OCI-LY3 (cell line): ENCODE data around the gene DIP2C.

Source experiments
- CTCF ChIP-seq: fragments of 200-600, 300-600 bp; sonication (generic); IDR thresholded peaks from 2 replicates; pipeline ENCODE4 v1.5.1; 2014; ENCODE audit warnings: antibody characterized with exemption, low read length, low read depth
- EZH2phosphoT487 ChIP-seq: fragments of 200-600 bp; shearing (Covaris generic); IDR thresholded peaks from 2 replicates; pipeline ENCODE4 v1.6.1; 2018; ENCODE audit warnings: antibody characterized with exemption, mixed run types, low read depth

- TF ChIP-seq CTCF (no peak), EZH2phosphoT487 (no peak)
These were observed 266.3 kb downstream of the DIP2C start for GRCh38 chr10:423178-423577.
